Measurements from ENCODE around the gene C14orf93. TPM values are rescaled to one million over a fixed set of nuclear protein-coding genes. Genes with fewer than 3 reads are reported as not detected.
"Not testable (repeated sequence)": the region's sequence is repeated elsewhere in the genome, so short reads cannot be mapped to it uniquely, and the experiment has no call there.

The C14orf93 gene
- total RNA-seq, 2 donors from 2014 or later, result 10.9 to 12.6 TPM

DNA sequence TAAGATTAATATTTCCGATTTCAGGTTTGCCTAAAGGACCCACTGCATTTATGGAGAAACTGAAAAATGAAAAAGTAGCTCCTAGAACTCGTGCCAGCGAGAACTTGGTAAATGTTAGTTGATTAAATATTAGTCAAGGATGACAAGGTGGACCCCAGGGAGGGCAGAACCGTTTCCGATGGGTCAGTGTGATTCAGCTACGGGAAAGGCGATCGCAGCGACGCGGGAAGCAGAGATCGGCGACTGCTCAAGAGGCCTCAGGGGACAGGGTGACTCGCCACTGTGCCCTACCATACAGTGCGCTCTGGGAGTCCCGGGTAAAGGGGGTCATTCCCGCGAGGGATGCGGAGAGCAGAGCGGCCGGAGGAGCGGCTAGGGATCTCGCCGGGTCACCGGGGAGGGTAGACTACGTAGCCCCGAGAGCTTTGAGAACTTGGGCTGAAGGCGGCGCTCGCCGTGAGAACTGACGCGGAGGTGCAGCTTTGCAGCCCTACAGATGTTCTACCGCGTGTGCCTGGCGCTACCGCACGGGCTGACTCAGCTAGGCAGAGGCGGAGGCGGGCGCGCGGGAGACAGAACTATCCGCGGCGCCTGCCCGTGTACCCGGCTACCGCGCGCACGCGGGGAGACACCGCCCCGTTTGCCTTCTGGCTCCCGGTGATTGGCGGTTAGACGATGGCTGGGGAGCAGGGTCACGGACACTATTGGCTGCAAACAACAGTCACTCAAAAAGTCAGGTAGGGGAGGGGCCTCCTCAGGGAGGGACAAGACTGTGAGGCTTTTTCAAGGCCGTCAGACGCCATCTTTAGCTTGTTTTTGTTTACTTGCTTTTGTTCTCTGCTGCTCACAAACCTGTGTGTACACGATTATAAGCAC is 3.2 kb downstream of the C14orf93 start:
- Mint-ChIP-seq H3K27ac (peak overlapping the region; percentile 94 to 98), H3K9me3 (no peaks in the 10 kb centered on the region), H3K36me3 (peaks cover 0 to 14% of the 10 kb centered on the region in 2 donors)
- ATAC-seq, result peak; percentile 96 to 99
- DNase-seq (ENCODE audit: low spot score in 2 of 2), result peak; percentile 96 to 99

DNA sequence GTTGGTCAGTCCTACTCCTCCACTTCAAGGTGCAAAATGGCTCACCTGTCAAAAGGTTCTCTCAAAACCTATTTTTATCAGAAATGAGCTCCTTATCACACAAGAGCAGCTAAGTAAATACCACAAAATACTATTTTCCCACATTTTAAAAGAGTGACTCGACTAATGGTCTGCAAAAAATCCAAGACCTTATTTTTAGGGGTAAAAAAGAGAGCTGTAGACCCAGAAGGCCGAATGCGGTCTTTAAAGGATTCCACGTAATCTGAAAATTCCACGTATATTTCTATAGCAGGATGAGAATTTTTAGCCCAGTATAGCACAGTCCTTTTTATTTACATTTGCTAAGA is 3.8 kb downstream of the C14orf93 start:
- Mint-ChIP-seq H3K27ac (peak overlapping the region; percentile 94 to 98), H3K9me3 (no peaks in the 10 kb centered on the region), H3K36me3 (peaks cover 0 to 14% of the 10 kb centered on the region in 2 donors)
- no peak for ATAC-seq
- no peak for DNase-seq (ENCODE audit: low spot score in 2 of 2)

DNA sequence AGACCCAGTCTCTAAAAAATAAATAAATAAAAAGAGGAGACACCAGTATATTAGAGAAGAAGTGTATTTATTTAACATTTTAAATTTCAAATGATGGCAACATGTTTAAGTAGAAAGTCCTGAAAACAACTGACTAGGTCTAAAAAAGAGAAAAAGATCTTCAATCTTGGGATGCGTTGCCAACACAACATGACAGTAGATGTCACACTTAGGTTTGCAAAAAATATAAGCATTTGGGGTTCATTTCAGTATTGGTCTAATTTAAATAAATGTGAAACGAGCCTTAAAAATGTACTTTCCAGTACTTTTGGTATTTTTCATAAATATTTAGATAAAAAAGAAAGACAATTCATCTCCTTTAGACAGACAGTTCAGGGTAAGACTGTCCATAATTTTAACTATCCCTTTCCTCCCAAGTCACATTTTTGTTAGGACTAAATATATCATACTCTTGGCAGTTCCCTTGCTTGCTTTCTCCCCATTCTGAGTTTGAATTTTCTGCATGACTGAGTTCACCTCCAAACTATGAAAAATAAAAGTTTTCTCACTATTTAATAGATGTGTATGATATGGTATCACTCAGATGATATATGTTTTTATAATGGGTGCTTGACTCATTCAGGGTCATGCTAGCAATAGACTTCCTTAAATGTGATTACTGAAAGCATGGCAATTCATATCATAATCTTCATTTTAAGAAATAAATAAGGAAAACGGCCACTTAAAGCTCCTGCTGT is 4.3 kb downstream of the C14orf93 start:
- Mint-ChIP-seq H3K9me3 (no peaks in the 10 kb centered on the region), H3K36me3 (peaks cover 0 to 14% of the 10 kb centered on the region in 2 donors), H3K27ac (peak overlapping the region in 1 of 2 donors; percentile 94)
- no peak for ATAC-seq
- DNase-seq (ENCODE audit: low spot score in 2 of 2), result no peak

GRCh38 chr14:23004274-23004673 is 5.7 kb downstream of the C14orf93 start:
- not testable (repeated sequence) for DNase-seq (ENCODE audit: low spot score in 2 of 2); H3K27ac Mint-ChIP-seq; H3K9me3 Mint-ChIP-seq; ATAC-seq
- H3K36me3 Mint-ChIP-seq, result peaks cover 0 to 14% of the 10 kb centered on the region in 2 donors

DNA sequence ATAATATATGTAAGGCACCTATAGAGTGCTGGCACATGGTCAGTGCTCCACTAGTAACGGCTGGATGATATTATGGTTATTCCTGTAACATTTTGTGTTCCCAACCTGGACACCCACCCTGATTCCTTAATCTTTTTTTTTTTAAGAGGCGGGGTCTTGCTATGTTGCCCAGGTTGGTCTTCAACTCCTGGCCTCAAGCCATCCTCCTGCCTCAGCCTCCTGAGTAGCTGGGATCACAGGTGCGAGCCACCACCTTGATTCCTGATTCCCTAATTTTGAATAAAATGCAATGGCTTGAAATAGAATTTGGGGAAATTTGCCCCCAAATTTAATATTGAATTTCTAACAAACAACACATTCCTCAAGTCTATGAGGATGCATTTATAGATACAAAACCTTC is 7.4 kb downstream of the C14orf93 start:
- H3K27ac Mint-ChIP-seq, result no peak overlapping the region
- H3K36me3 Mint-ChIP-seq, result peaks cover 0 to 8% of the 10 kb centered on the region in 2 donors
- no peak for DNase-seq (ENCODE audit: low spot score in 2 of 2)
- ATAC-seq, result no peak
- no peaks in the 10 kb centered on the region for H3K9me3 Mint-ChIP-seq

GRCh38 chr14:23000860-23001259 is 9.1 kb downstream of the C14orf93 start:
- no peaks in the 10 kb centered on the region for H3K36me3 Mint-ChIP-seq
- DNase-seq (ENCODE audit: low spot score in 2 of 2), result no peak
- no peak overlapping the region for H3K27ac Mint-ChIP-seq
- H3K9me3 Mint-ChIP-seq, result no peaks in the 10 kb centered on the region
- ATAC-seq, result peak in 1 of 2 donors; percentile 56

- H3K27ac Mint-ChIP-seq, result no peak overlapping the region
- no peaks in the 10 kb centered on the region for H3K36me3 Mint-ChIP-seq
- no peaks in the 10 kb centered on the region for H3K9me3 Mint-ChIP-seq
- DNase-seq (ENCODE audit: low spot score in 2 of 2) (peak in 1 of 2 donors; percentile 37), ATAC-seq (no peak)
Observed at GRCh38 chr14:22998329-22999012, 11.5 kb downstream of the C14orf93 start.

GRCh38 chr14:22997676-22998323 is 12.1 kb downstream of the C14orf93 start:
- no peak overlapping the region for H3K27ac Mint-ChIP-seq
- H3K9me3 Mint-ChIP-seq, result no peaks in the 10 kb centered on the region
- ATAC-seq (no peak), DNase-seq (ENCODE audit: low spot score in 2 of 2) (peak in 1 of 2 donors; percentile 21)
- H3K36me3 Mint-ChIP-seq, result no peaks in the 10 kb centered on the region

DNA sequence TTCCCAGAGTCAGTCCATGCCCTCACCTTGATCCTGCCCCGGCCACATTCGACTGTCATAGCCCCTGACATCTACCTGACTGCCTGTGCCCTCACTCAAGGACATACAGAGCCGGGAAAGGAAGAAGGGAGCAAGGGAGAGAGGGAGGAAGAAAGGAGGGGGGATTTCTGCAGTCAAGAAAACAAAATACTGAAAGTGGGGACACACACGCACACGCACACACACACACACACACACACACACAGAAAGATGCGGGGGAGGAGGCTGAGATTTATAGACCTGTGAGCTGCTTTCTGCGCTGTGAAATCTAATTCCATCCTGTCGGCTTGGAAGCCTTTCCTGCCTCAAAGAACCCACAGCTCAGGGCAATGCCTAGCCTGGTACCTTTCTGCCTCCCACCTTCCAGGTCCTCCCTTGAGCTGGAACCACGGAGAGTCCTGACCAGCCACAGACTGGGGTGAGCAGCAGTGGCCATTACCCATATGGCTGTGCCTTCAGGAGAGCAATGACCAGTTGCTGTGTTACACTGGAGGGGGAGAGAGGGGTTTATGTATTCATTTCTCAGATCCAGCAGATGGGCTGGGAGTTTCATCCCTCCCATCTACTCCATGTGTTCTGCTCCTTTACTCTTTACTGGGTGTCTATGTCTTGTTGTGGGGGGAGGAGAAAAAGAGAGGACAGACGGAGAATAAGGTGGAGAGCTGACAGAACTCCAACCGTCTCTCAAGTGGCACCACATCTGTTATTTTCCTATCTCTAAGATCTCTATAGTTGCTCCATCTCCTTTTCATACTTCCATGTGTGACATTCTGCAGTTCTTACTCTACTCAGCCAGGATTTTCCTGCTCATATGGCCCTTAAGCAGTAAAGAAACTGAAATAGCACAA is 12.9 kb downstream of the C14orf93 start:
- no peaks in the 10 kb centered on the region for H3K36me3 Mint-ChIP-seq

DNA sequence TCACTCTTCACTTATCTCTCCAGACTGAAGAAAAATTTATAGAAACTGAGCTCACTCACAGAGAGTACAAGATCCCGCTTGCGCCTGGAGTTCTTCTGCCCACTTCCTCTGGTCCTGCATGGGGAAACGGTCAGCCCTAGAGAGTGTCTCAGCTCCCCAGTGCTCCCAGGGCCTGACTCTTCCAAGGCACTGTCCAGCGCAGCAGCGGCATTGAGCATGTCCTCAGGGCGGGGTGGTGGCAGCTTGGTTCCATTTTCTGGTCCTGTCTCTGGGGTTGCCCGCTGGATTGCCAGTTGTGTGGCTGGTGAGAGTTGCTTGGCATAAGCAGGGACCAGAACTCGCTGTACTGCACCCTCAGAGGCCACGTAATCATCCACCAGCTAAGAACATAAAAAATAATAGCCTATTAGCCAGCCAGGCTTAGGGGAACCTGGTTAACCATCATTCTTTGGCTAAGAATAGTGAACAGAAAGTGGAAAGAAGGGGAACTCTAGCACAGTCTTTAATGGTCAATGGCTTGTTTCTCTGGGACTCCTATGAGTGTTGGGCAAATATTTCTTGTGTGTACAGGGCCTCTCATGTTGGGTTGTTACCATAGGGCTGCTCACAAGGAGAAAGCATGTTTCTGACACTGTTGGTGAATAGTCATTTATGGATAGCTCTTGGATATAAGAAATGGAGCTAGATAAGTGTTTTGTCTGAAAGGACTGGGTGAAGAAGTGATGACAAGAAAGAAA is 13.9 kb downstream of the C14orf93 start:
- DNase-seq (ENCODE audit: low spot score in 2 of 2) (peak in 1 of 2 donors; percentile 23), ATAC-seq (no peak)
- H3K9me3 Mint-ChIP-seq, result no peaks in the 10 kb centered on the region
- H3K27ac Mint-ChIP-seq, result no peak overlapping the region
- H3K36me3 Mint-ChIP-seq, result no peaks in the 10 kb centered on the region

More for the DNA sequence above, 12.9 kb downstream of the C14orf93 start:
- Mint-ChIP-seq H3K27ac (no peak overlapping the region), H3K9me3 (no peaks in the 10 kb centered on the region)
- DNase-seq (ENCODE audit: low spot score in 2 of 2) (peak in 1 of 2 donors; percentile 13), ATAC-seq (no peak)

DNA sequence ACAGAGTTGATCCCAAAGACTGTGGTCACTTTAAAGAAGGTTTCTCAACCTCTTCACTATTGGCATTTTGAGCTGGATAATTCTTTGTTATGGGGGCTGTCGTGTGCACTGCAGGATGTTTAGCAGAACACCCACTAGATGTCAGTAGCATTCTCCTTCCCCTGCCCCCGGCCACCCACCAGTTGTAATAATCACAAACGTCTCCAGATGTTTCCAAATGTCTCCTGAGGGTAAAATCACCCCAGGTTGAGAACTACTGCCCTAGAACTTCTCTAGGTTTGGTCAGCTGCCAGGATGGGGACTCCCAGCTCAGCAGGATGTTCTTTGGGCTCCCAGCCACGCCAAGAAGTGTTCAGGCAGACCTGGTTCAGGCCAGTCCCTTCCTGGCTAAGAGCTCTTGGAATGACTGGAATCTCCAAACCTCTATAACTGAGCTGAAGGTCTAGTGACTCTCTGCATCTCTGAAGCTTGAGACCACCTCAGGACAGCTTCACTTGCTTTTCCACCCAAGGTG is 15.1 kb downstream of the C14orf93 start:
- Mint-ChIP-seq H3K27ac (no peak overlapping the region), H3K9me3 (no peaks in the 10 kb centered on the region), H3K36me3 (no peaks in the 10 kb centered on the region)
- DNase-seq (ENCODE audit: low spot score in 2 of 2), result peak in 1 of 2 donors; percentile 54
- peak; percentile 47 to 76 for ATAC-seq

DNA sequence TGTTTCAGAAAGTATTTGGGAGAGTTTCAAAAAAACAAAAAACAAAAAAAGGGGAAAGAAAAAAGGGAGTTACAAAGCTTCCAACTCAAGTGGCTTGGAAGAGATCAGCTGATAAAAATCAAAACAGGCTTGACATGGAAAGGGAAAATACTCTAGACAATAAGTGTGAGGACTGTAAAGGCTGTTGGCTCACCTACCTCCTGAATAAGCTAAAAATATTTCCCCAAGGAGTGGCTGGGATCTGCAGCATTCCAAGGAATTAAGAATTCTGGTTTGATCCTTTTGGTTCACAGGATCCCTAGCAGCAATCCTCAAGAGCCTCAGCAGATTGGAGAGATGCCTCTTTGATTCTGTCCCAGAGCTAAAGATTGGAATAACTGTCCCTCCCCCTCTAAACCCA is 16.4 kb downstream of the C14orf93 start:
- H3K9me3 Mint-ChIP-seq, result no peaks in the 10 kb centered on the region
- no peak overlapping the region for H3K27ac Mint-ChIP-seq
- no peak for DNase-seq (ENCODE audit: low spot score in 2 of 2)
- ATAC-seq, result no peak
- no peaks in the 10 kb centered on the region for H3K36me3 Mint-ChIP-seq

DNA sequence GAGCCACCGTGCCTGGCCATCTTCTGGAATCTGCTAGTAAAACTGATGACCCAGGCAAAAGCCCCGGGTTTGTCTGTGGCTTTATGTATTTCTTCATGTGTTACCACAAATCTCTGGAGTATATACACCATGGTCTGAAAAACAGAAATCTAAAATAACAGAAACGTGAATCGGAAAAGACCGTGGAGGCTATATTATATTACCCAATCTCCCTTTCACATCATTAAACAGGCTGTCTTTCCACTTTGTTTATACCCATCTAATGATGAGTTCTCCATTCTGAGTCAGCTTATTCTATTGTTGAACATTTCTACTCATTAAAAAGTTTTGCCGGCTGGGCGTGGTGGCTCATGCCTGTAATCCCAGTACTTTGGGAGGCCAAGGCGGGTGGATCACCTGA is 18.1 kb downstream of the C14orf93 start:
- H3K36me3 Mint-ChIP-seq, result no peaks in the 10 kb centered on the region
- H3K27ac Mint-ChIP-seq, result no peak overlapping the region
- DNase-seq (ENCODE audit: low spot score in 2 of 2), result peak in 1 of 2 donors; percentile 7
- no peak for ATAC-seq
- no peaks in the 10 kb centered on the region for H3K9me3 Mint-ChIP-seq

DNA sequence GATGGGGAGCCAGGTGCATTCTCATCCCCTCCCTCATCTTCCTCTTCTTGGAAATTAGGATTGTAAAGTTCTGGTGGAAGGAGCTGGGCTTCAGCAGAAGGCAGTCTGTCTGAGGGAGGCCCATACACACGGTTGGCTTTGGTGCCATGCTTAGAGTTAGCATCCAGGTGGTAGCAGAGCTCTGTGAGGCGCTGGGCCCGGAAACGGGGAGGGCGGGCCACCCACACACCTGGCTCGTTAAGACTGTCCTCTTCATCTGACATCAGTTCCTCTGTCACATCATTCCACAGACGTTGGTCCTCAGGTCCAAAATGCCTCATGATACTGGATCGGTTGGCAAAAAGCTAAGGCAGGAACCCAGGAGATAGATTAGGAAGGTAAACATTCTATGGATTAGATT is 22.7 kb downstream of the C14orf93 start:
- Mint-ChIP-seq H3K36me3 (no peaks in the 10 kb centered on the region), H3K27ac (no peak overlapping the region), H3K9me3 (no peaks in the 10 kb centered on the region)
- ATAC-seq, result no peak
- no peak for DNase-seq (ENCODE audit: low spot score in 2 of 2)

DNA sequence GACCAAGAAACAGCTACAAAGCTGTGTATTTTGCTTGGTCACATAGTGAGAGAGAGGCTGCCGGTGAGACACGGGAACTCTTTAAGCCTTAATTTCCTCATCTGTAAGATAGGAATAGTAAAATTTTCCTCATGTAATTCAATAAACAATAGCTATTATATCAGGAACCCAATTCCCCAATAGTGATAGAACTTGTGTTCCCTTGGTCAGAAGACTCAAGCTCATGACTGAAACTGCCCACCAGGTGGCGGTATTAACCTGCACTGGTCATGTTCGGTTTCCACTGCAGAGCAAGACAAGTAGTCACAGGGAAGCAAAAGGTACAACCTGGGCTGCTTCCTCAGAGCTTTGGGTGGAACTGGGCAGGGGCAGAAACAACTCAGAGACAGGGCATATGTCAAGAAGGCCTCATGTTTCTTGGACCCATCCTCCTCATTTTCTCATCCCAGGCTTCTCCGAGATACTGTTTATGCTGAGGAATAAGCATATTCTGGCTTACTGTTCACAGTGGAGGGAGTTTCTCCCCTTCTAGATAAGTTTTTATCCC is 23.4 kb downstream of the C14orf93 start:
- Mint-ChIP-seq H3K9me3 (no peaks in the 10 kb centered on the region), H3K36me3 (no peaks in the 10 kb centered on the region), H3K27ac (no peak overlapping the region)
- DNase-seq (ENCODE audit: low spot score in 2 of 2) (peak; percentile 77 to 89), ATAC-seq (peak; percentile 53 to 67)
